Measurements from ENCODE around the gene NELFA. TPM values are rescaled to one million over a fixed set of nuclear protein-coding genes. Genes with fewer than 3 reads are reported as not detected.

NELFA gene
- total RNA-seq, 1 experiment from 2014 or later = 56.1 TPM

GRCh38 chr4:2045518-2045951 is 36.8 kb upstream of the NELFA start:
- POLR2A ChIA-PET = interaction anchor here (1.0 kb wide), 1 partner anchor 117 kb away, joined by 3 read pairs; no protein-coding TSS in a partner anchor
- H3K4me1 ChIP-seq (ENCODE audit: control insufficient read depth in 1 of 2, insufficient read depth in 2 of 2, low read length in 2 of 2) = peaks cover 7 to 41% of the 10 kb centered on the region in 2 experiments; a peak in 3 of 4 replicates
- peaks cover 7% of the 10 kb centered on the region; the same call in 1 of the 2 replicates for H3K79me2 ChIP-seq (ENCODE audit: insufficient read depth, low read length)

More at GRCh38 chr4:2045518-2045951, 36.8 kb upstream of the NELFA start:
- H3K9me2 ChIP-seq (ENCODE audit: insufficient read depth) = no peaks in the 10 kb centered on the region
- DNase-seq (ENCODE audit: low read depth, low spot score) (no peak), ATAC-seq (no peak)
- ChIA-PET RAD21 (ENCODE audit: low non-redundant PET in 1 of 2, low total read pairs in 2 of 2, uncharacterized antibody in 2 of 2, unreplicated experiment in 2 of 2) (no interaction called here), CTCF (no interaction called here)
- intact Hi-C loops (cut with micrococcal nuclease) = no loop called here
- no peak overlapping the region for H3K4me3 ChIP-seq (replicated peaks in 1 of 2; ENCODE audit: low read depth in 1 of 2, low read length in 2 of 2)
- H3K27ac ChIP-seq (ENCODE audit: low read depth, low read length) = peak overlapping the region; percentile 17; the same call in 1 of the 2 replicates
- no peaks in the 10 kb centered on the region for H4K20me1 ChIP-seq (ENCODE audit: insufficient read depth)
- no peak overlapping the region for H3K9ac ChIP-seq (ENCODE audit: low read length)
- BruUV-seq (replicated peaks) = no TSS peak
- no peaks in the 10 kb centered on the region for H3K27me3 ChIP-seq (ENCODE audit: insufficient read depth, low read length)
- no peak overlapping the region for H2AFZ ChIP-seq (ENCODE audit: low read depth, low read length, poor library complexity, severe bottlenecking)
- no peak for TF ChIP-seq ELF1 (IDR thresholded peaks at IDR 0.05; ENCODE audit: borderline replicate concordance, low read depth)
- no peak for TF ChIP-seq JUND (IDR thresholded peaks at IDR 0.05)
- no peak for TF ChIP-seq ZNF274 (IDR thresholded peaks at IDR 0.05; ENCODE audit: low read depth, low read length)
- TF ChIP-seq MAX (IDR thresholded peaks at IDR 0.05) = no peak
- no peak for TF ChIP-seq FOSL1 (IDR thresholded peaks at IDR 0.05; ENCODE audit: low read depth)
- TF ChIP-seq, protein P1, sequence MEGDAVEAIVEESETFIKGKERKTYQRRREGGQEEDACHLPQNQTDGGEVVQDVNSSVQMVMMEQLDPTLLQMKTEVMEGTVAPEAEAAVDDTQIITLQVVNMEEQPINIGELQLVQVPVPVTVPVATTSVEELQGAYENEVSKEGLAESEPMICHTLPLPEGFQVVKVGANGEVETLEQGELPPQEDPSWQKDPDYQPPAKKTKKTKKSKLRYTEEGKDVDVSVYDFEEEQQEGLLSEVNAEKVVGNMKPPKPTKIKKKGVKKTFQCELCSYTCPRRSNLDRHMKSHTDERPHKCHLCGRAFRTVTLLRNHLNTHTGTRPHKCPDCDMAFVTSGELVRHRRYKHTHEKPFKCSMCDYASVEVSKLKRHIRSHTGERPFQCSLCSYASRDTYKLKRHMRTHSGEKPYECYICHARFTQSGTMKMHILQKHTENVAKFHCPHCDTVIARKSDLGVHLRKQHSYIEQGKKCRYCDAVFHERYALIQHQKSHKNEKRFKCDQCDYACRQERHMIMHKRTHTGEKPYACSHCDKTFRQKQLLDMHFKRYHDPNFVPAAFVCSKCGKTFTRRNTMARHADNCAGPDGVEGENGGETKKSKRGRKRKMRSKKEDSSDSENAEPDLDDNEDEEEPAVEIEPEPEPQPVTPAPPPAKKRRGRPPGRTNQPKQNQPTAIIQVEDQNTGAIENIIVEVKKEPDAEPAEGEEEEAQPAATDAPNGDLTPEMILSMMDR (IDR thresholded peaks at IDR 0.05 in 2 of 3, conservative IDR thresholded peaks at IDR 0.05 in 1 of 3; ENCODE audit: borderline replicate concordance in 1 of 3, insufficient read depth in 1 of 3, low read depth in 2 of 3, low read length in 2 of 3) = no peak
- TF ChIP-seq POLR2A (IDR thresholded peaks at IDR 0.05; ENCODE audit: borderline replicate concordance, extremely low read depth, insufficient read depth, insufficient read length) = no peak
- no peak for TF ChIP-seq RAD21 (IDR thresholded peaks at IDR 0.05; ENCODE audit: low read depth)
- no peak for TF ChIP-seq EZH2 (IDR thresholded peaks at IDR 0.05)
- no peak for TF ChIP-seq CEBPB (IDR thresholded peaks at IDR 0.05; ENCODE audit: low read depth)
- no peak for TF ChIP-seq POLR2AphosphoS5 (IDR thresholded peaks at IDR 0.05; ENCODE audit: low read depth, low read length)
- TF ChIP-seq EGR1 (IDR thresholded peaks at IDR 0.05; ENCODE audit: low read depth) = no peak
- TF ChIP-seq TCF7L2 (IDR thresholded peaks at IDR 0.05; ENCODE audit: borderline replicate concordance, extremely low read depth, insufficient read depth, insufficient read length) = no peak
- peaks cover 0 to 5% of the 10 kb centered on the region in 2 experiments; a peak in 2 of 4 replicates for H3K36me3 ChIP-seq (ENCODE audit: control insufficient read depth in 1 of 2, insufficient read depth in 2 of 2, low read length in 2 of 2)
- H3K4me2 ChIP-seq (ENCODE audit: low read length) = peak overlapping the region; percentile 21
- H3K9me3 ChIP-seq (ENCODE audit: control insufficient read depth in 1 of 2, insufficient read depth in 1 of 2, low read depth in 1 of 2, low read length in 2 of 2) = no peaks in the 10 kb centered on the region; a peak in 1 of 4 replicates

Data from HCT116 (cell line).